NCI-H748 (cell line): ENCODE measurements around the gene ADARB2.

Source experiments
- DNase-seq: peaks from one replicate; lab custom pipeline; 2025; ENCODE audit not compliant: unreplicated experiment; lab: John Stamatoyannopoulos, UW

ADARB2 gene

DNA sequence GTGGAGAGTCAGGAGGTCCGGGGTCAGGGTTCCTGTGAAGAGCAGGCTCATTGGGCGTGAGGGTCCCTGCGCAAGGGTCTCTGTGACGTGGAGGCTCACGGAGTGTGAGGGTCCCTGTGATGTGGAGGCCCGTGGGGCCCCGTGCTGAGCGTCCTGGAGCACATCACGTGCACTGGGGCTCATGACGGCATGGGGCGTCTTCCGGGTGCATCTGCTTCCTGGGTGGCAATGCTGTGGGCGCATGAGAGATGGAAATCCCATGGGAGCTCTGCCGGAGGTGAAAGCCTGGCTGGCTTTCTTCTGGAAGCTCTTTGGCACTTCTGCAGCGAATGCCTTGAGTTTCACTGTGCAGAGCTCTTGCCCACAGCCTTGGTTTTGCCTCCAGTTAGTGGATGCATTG, 609.7 kb downstream of the ADARB2 start:
- DNase-seq: no peak
